DND-41 (cell line): ENCODE results near the gene SPDL1.

Source experiments
- ATAC-seq: fragments of 200-7000 bp; cut with Tn5 transposase; 3 replicates; pipeline ENCODE4 v1.9.1; 2021; ENCODE audit warnings: low read depth; ENCODE audit not compliant: insufficient read depth
- DNase-seq: peaks from one replicate; pipeline ENCODE4 v3.0.0-alpha.2; 2020
- H2AFZ ChIP-seq: 2 replicates; pipeline ENCODE4 v1.6.0; 2012; ENCODE audit warnings: low read depth, low read length
- H3K27ac ChIP-seq: 2 replicates; pipeline ENCODE4 v1.5.1; 2012; ENCODE audit warnings: low read length, inconsistent platforms
- H3K27me3 ChIP-seq: fragments of 200-600 bp; sonication (generic); 2 replicates; pipeline ENCODE4 v1.6.0; 2012; ENCODE audit warnings: low read length, mild to moderate bottlenecking, inconsistent platforms; ENCODE audit not compliant: insufficient read depth, poor library complexity
- H3K36me3 ChIP-seq: 2 replicates; pipeline ENCODE4 v1.5.1; 2012; ENCODE audit warnings: low read length, inconsistent platforms; ENCODE audit not compliant: insufficient read depth
- H3K4me1 ChIP-seq: 2 replicates; pipeline ENCODE4 v1.5.1; 2012; ENCODE audit warnings: mild to moderate bottlenecking, low read length; ENCODE audit not compliant: insufficient read depth
- H3K4me2 ChIP-seq: 2 replicates; pipeline ENCODE4 v1.6.0; 2012; ENCODE audit warnings: mild to moderate bottlenecking, moderate library complexity, low read length, inconsistent platforms; ENCODE audit not compliant: insufficient read depth
- H3K4me3 ChIP-seq, 2 experiments: fragments of 200-600 bp in 1 of 2; shearing (Covaris generic) in 1 of 2; 2 replicates each; pipeline ENCODE4 v1.5.1; 2012 to 2016; ENCODE audit warnings: inconsistent platforms in 2 of 2, low read length in 2 of 2, mild to moderate bottlenecking in 2 of 2, low read depth in 1 of 2, moderate library complexity in 1 of 2
- H3K79me2 ChIP-seq: 2 replicates; pipeline ENCODE4 v1.6.0; 2012; ENCODE audit warnings: low read length, inconsistent platforms; ENCODE audit not compliant: insufficient read depth
- H3K9ac ChIP-seq: 2 replicates; pipeline ENCODE4 v1.6.0; 2012; ENCODE audit warnings: low read depth, mild to moderate bottlenecking, inconsistent platforms, low read length, moderate library complexity
- H3K9me3 ChIP-seq: 2 replicates; pipeline ENCODE4 v1.5.1; 2012; ENCODE audit warnings: low read length, moderate library complexity, mild to moderate bottlenecking, inconsistent platforms; ENCODE audit not compliant: insufficient read depth, severe bottlenecking
- H4K20me1 ChIP-seq: 2 replicates; pipeline ENCODE4 v1.6.0; 2012; ENCODE audit warnings: low read length; ENCODE audit not compliant: insufficient read depth
- EZH2 ChIP-seq: IDR thresholded peaks from 3 replicates; pipeline ENCODE4 v1.6.1; 2012; ENCODE audit warnings: borderline replicate concordance, low read depth, mild to moderate bottlenecking, moderate library complexity, low read length, inconsistent platforms; ENCODE audit not compliant: severe bottlenecking
- TF ChIP-seq, protein P1 (sequence below): IDR thresholded peaks from 2 replicates; pipeline ENCODE4 v1.5.1; 2012; ENCODE audit warnings: borderline replicate concordance, low read length, moderate library complexity, mild to moderate bottlenecking; ENCODE audit not compliant: poor library complexity, severe bottlenecking; ENCODE audit errors: extremely low read depth

The SPDL1 gene

DNA sequence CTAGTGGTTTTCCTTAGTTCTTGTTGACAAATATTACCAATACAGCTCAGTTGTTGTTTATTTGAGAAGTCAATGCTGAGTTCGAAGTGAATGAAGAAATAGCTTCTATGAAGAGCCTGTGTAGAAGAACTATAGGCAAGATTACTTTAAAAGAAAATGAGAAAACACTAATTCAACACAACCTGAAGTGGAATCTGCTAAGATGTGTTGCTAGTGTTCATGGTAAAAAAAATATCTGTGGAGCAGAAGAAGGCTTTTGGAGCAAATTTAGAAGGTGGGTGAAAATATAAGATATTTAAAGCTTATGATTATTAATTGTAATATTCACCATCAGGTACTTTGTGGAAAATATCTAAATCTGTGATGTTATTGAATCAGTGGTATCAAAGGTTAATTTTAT is 51.0 kb downstream of the SPDL1 start:
- ATAC-seq (no peak), DNase-seq (no peak)
- H3K9ac ChIP-seq, result no peak overlapping the region
- H4K20me1 ChIP-seq, result peaks cover 16% of the 10 kb centered on the region; the same call in 1 of the 2 replicates
- no peak overlapping the region for H2AFZ ChIP-seq
- peaks cover 25% of the 10 kb centered on the region for H3K4me1 ChIP-seq
- no peak overlapping the region for H3K4me2 ChIP-seq
- peaks cover 30% of the 10 kb centered on the region for H3K79me2 ChIP-seq
- no peaks in the 10 kb centered on the region for H3K27me3 ChIP-seq
- H3K27ac ChIP-seq, result no peak overlapping the region
- H3K36me3 ChIP-seq, result peaks cover 16% of the 10 kb centered on the region
- no peak overlapping the region for H3K4me3 ChIP-seq
- no peak for TF ChIP-seq EZH2
- TF ChIP-seq, protein P1, sequence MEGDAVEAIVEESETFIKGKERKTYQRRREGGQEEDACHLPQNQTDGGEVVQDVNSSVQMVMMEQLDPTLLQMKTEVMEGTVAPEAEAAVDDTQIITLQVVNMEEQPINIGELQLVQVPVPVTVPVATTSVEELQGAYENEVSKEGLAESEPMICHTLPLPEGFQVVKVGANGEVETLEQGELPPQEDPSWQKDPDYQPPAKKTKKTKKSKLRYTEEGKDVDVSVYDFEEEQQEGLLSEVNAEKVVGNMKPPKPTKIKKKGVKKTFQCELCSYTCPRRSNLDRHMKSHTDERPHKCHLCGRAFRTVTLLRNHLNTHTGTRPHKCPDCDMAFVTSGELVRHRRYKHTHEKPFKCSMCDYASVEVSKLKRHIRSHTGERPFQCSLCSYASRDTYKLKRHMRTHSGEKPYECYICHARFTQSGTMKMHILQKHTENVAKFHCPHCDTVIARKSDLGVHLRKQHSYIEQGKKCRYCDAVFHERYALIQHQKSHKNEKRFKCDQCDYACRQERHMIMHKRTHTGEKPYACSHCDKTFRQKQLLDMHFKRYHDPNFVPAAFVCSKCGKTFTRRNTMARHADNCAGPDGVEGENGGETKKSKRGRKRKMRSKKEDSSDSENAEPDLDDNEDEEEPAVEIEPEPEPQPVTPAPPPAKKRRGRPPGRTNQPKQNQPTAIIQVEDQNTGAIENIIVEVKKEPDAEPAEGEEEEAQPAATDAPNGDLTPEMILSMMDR, result no peak
- H3K9me3 ChIP-seq, result peaks cover 8% of the 10 kb centered on the region

DNA sequence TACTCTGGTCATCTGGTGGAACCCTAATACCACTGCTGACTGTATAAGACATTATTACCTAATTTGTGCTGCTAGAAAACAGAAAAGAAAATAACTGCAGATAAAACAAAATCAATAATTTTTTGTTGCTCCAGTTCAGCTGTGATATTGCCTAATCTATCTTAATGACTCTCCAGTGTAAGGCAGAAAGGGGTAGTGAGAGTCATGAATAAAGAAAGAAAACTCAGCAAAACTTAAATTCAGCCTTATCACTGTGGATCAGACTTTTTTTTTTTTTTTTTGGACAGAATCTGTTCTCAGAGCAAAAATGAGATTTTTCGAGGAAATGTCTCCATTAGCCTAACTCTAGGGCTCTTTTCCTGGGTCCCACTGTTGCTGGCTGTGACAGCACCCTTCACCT is 52.4 kb downstream of the SPDL1 start:
- ATAC-seq, result no peak
- Histone ChIP-seq H3K4me3 (no peak overlapping the region), H3K4me2 (no peak overlapping the region)

DNA sequence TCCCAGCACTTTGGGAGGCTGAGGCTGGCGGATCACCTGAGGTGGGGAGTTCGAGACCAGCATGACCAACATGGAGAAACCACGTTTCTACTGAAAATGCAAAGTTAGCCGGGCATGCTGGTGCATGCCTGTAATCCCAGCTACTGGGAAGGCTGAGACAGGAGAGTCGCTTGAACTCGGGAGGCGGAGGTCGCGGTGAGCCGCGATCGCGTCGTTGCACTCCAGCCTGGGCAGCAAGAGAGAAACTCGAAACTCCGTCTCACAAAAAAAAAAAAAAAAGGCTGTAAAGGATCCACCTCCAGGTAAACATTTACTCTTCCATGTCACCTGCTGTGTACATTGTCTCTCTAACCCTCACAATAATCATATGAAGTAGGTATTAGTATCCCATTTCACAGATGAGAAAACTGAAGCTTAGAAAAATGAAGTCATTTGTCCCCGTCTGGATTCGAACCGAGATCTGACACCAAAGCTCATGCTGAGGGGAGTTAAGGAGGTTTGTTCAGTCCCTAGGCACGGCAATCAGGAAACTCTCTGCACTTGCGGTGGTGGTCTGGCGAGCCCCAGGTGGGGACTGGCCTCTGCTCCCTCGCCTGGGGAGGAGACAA is 53.0 kb downstream of the SPDL1 start:
- Histone ChIP-seq H2AFZ (peak overlapping the region; percentile 68), H3K27ac (peak overlapping the region; percentile 85), H3K9me3 (peaks cover 9% of the 10 kb centered on the region), H3K36me3 (peaks cover 28% of the 10 kb centered on the region), H3K4me2 (peak overlapping the region; percentile 59), H3K4me1 (peaks cover 41% of the 10 kb centered on the region), H3K9ac (peak overlapping the region; percentile 77), H3K27me3 (no peaks in the 10 kb centered on the region), H4K20me1 (peaks cover 35% of the 10 kb centered on the region), H3K79me2 (peaks cover 50% of the 10 kb centered on the region), H3K4me3 (peak overlapping the region; percentile 52 to 59; a peak in 3 of 4 replicates)
- TF ChIP-seq, protein P1, result no peak
- no peak for TF ChIP-seq EZH2
- no peak for ATAC-seq
- no peak for DNase-seq

More for the DNA sequence above, 52.4 kb downstream of the SPDL1 start:
- Histone ChIP-seq H3K36me3 (peaks cover 23% of the 10 kb centered on the region), H2AFZ (no peak overlapping the region), H3K27ac (no peak overlapping the region), H3K9me3 (peaks cover 9% of the 10 kb centered on the region), H3K79me2 (peaks cover 43% of the 10 kb centered on the region), H3K4me1 (peaks cover 35% of the 10 kb centered on the region), H4K20me1 (peaks cover 29% of the 10 kb centered on the region), H3K27me3 (no peaks in the 10 kb centered on the region), H3K9ac (no peak overlapping the region)
- DNase-seq, result no peak
- TF ChIP-seq EZH2, result no peak
- TF ChIP-seq, protein P1, result no peak
